HG03066 (cell line): Measurements from ENCODE around the gene CXXC5.

Experiments
- ATAC-seq: cut with Tn5 transposase; IDR thresholded peaks from one replicate; pipeline ENCODE4 v1.9.1; 2021; ENCODE audit warnings: low read depth; ENCODE audit not compliant: unreplicated experiment

Gene CXXC5

DNA sequence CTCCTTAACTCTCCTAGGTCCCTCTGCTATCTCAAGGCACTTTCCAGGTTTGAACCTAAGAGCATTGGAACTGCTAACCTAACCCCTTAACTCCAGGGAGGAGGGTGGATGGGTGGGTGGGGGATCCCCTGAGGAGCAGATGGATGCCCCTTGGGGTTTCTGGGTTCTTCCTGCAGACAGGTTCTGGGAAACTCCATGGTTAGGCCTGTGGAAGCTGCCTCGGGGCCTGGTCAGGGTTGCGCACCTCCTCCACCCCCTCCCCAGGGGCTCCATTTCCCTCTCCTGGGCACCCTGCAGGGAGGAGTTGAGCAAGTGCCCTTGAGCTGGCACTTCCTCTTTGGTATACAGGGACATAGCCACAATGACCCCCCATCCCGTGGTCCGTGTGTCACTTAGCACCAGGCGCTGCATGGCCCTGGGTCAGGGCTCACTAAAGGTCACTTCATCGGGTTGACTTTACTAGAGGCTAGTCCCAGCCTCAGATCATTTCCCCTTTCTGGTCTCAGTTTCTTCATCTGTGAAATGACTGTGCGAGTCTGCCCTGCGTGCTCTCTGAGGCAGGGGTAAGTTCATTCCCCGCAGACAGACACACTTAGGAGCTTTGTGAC lies 16.0 kb downstream of the CXXC5 start:
- ATAC-seq, result peak; percentile 26

DNA sequence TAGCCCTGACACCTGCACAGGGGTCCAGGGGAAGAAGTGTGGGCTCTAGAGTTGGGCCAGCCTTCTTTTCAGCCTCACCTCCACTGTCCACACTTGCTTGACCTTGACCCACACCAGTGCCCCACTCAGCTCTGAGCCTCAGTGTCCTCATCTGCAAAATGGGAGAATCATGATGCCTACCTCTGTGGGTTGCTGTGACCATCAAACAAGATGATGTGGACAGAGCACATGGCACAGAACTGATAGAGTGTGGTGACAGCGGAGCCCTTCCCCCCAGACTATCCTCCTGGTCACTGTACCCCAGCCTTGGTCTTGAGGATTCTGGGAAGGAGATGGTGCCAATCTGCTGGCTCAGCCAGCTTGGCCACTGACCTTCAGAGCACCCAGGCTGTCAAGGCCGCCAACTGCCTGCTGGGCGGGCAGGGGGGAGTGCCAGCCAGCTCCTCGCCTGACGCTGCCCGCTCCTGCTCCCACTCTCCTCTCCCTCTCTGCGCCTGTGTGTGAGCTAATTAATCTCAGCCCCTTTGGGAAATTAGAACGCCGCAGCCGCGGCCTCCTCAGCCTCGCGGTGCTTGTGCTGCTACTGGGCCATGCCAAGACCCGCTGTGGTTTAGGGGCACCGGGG lies 16.7 kb downstream of the CXXC5 start:
- ATAC-seq, result no peak

DNA sequence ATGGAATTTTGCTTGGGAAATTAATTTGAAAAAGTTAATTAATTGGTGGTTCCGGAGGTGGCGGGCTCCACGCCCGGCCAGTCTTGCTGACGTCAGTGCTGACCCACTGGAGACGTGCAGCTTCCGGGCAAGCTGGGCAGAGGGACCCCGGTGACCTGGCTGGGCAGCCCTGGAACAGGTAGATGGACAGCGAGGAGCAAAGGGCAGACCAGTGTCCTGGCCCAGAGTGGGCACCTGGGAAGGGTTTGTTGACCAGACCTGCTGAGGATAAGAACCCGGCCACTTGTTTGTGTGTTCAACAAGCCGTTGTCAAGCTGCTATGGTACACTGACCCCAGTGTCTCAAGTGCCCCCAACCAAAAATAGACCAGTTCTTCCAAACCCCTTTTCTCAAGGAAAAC lies 17.5 kb downstream of the CXXC5 start:
- no peak for ATAC-seq

DNA sequence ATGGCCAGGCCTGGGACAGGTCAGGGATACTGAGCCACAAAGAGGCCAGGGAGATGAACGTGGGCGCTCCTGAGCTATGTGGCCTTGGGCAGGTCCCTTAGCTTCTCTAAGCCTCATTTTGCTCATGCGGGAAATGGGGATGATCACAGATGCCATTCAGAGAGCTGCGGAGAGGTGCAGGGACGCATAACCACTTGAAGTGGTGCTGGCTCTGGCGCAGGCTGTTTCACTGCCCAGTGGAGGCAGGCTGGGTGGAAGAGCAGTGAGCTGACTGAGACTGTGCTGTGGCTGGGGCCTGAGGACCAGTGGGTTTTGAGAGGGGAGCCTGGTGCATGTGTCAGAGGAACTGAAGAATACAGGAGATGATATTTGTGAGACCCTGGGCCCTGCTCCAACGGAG lies 18.4 kb downstream of the CXXC5 start:
- ATAC-seq, result no peak

DNA sequence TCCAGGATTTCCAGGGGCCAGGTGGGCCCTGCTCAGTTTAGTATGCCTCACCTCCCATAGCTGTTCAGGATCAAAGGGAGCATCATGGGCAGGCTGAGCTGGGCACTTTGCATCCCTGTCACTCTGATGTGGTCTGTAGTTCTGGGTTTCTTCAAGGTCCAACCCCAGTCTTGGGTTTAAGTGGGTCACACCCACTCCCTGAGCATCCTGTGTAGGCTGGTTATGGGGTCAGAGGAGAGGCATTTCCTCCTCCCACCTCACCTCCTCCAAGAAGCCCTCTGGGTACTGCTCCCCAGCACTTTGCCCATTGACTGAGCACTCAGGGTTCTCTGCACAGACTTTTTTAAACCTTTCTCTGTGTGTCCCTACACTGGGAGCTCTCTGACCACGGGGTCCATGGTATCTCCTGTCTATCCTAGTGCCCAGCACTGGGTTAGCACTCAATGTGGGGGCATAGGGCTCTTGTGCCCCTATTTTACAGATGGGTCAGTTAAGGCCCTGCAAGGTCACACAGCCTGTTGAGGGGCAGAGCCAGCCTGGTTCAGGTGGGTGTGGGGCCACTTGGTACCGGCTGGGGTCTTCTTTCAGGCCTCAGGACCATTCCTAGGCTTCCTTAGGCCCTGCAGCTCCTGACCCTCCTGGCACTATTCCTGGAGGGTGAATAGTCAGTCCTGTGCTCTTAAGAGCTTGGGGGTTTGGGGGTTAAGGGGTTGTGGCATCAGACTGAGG lies 19.0 kb downstream of the CXXC5 start:
- ATAC-seq, result no peak

DNA sequence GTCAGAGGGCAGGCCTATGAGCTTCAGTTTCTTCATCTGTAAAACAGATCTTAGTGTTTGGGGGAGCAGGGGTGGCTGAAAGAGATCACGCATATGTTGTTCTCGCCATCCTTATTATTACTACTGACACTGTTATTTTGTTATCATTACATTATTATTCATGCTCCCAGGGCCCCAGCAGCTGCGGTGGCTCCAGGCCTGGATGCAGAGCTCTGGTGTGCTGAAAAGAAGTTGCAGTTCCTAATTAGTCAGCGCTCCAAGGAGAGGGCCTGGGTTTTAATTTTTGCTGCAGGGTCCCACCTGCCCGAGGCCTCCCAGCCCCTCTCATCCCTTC lies 19.5 kb downstream of the CXXC5 start:
- ATAC-seq, result no peak

DNA sequence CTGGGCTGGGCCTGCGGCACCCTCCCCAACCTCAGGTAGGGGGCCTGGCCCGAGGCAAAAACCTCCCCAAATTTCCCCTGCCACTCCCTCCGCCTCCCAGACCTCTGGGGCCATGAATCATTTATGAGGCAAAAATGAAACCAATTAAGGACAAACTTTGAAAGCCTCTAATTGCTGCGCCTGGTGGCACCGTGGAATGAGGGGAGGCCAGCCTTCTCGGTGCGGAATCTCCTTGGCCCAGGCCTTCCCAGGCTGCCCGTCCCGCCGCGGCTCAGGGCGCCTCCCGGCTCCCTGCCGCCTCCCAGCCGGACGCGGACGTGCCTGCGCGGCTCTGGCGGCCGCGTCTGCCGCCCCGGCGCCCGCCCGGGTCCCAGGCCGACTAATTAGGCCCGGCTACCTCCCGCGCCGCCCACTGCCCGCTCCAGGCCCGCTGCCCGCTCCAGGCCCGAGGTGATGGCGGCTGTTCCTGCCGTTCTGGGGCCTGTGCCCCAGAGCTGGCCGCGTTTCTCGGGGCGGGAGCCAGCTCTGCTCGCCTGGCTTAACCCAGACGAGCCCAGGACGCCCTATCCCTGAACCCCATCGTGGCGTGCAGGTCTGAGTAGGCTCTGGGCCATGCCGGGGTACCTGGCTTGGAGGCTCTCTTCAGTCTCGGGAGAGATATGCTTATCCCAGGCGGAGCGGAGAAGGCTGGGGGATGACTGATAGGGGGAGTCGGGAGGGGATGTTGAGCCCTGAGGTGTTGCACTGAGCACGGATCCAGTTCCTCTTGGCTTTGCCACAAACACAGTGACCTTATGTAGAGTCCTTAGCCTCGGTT lies 20.1 kb downstream of the CXXC5 start:
- ATAC-seq, result no peak

DNA sequence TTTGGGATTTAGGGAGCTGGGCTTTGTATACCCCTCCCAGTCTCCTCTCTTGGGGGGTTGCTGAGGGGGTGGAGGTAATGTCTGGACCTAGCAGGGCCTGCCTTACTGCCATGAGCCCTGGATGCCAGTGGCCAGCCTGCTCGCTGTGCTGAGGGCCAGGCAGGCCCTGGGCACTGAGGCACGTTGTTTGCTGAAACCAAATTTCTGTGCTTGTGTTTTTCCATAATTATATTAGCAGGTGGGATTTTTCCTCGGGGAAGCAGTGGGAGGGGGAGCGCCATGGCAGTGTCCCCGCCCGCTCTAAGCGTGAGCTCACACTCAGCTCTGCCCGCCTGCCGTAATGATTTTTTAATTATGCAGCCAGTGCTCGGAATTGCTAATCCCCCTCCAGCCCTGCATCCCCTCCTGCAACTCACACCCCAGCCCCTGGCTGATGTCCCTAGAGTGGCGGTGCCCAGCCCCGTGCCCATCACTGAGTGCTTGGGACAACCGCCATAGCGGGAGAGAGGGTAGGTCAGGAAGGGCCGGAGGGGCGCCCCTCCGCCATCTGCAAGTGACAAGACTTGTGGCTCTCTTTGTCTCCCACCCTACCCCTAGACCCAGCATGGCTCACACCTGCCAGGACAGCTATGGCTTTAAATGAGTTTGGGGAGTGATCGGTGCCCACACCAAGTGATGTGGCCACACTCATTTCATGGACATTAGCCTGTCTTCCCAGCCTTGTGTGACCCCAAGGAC lies 20.9 kb downstream of the CXXC5 start:
- ATAC-seq, result no peak

DNA sequence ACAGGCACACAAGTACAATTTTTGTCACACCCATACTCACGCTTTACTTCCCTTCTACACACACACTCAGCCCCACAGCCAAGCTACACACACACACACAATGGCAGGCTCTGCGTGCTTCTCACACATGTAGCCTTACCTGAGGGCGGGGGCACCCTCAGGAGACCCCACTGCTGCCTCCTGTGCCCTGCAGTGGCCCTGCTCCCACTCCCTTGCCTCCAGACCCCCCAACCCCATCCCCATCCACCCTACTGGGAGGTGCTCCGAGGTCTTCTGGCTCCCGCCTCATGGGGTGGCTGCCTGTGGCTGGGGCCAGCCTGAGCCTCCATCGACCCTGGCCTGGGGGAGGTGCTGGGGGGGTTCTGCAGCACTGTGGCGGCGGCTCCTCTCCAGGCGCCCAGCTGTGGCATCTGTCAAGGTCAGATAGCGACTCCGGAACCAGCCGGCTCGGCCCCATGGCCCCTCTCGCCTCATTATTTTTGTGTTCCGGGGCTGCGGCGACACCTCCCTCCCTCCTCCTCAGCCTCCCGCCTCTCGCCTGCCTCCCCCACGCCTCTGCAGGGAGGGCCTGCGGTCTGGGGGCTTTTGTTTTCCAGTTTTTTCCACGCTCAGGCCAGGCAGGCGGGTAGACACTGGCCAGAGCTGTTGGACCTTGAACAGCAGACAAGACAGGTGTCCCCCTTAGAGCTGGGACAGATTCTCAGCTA lies 21.7 kb downstream of the CXXC5 start:
- peak; percentile 30 for ATAC-seq

DNA sequence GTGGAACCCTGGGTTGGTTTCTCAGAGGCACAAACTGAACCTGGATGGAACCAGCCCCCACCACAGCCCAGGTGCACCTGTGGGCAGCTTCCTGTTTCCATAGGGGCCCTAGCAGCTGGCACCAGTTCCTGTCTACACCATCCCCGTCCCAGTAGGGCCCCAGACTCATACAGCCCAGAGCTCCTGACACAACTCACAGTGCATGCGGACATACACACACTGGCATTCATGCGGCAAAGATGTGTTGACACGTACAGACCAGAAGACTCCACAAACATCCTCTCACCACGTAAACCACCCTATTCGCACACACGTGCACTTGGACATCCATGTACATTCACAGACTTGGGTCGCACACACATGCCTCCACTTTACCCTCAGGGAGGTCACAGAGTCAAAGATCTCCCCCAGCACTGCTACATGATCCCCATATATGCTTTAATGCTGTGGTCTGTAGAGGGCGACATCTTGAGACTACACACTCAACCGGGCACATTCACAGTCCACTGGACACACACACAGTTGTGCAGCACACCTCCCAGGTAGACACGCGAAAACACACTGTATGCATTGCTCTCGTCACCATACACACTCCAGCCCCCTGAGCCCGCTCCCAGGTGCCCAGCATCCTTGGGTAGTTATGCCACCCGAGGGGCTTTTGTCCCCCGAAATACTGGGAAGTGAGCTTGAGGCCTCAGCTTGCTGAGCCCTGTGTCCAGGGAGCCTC lies 22.4 kb downstream of the CXXC5 start:
- ATAC-seq, result peak; percentile 43

DNA sequence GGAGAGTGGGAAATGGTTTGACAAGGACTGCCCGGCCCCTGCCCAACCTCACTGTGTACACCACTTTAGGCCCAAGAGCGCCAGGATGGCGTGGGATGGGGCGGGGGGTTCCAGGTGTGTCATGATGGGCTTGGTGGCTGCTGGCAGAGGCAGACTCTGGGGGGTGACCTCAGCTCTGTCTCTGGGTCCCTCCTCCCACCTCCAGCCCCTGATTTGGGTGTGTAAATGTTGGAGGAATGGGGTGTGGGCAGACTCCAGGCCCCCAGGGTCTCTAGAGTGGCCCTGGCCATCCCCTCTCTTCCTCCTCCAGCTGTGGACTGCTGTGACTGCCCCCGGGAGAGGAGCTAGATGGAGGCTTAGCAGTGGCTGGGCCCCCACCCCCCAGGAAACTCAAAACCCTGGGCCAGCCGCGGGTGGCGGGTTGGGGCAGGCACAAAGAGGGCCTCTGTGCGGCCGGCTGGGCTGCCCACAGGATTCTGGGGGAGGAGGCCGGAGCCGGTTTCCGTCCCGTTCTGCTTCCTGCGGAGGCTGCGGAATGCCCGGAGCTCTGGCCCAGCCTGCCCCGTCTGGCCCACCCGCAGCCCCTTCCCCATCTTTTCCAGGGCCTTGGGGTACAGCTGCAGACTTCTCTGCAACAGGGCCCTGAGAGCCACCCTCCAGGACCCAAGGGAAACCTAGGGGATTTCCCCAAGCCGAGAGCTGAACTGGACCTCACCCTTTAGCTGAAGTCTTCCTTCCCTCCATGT lies 23.1 kb downstream of the CXXC5 start:
- ATAC-seq, result no peak

DNA sequence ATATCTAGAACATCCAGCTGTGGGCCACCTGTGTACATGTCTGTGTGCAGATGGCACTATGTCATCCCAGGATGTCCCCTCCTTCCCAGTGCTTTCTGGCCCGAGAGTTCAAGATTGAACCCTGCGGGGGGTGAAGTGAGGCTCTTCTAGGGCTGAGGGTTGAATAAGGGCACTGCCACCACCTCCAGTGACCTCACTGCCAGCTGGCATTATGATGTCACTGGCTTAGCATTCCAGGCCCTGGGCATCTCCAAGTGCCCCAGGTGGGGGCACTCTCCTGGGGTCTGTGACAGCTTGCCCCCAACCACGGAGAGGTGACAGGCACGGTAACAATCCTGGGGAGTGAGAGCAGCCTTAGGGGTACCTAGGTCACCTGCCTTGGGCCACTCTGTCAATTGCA lies 27.1 kb downstream of the CXXC5 start:
- no peak for ATAC-seq

DNA sequence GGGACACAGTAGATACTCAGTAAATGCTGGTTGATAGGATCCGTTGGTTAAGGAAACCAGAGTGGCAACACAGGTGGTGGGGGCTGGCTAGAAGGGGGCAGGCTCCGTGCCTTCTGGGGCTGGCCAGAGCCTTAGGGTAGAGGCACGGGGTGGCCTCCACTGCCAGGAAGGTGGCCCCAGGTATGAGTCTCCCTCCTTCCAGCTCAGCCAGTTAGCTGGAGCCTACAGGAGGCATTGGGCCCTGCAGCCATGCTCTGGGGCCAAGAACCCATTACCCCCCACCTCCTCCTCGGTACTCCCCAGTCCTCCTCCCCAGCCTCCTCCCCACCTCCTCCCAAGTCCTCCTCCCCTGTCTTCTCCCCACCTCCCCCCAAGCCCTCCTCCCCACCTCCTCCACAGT lies 27.7 kb downstream of the CXXC5 start:
- no peak for ATAC-seq

DNA sequence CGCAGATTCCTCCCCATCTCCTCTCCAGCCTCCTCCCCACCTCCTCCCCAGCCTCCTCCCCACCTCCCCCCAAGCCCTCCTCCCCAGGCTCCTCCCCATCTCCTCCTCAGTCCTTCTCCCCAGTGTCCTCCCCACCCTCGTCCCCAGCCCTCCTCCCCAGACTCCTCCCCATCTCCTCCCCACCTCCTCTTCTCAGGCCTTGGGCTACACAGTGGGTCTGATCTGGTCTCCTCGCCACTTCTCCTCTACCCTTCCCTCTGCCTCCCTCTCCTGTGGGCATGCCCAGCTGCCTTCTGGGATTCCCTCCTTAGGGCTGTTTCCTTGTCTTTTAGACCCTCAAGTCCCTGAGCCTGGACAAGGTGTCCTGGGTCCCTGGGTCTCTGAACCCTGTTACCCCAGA lies 28.3 kb downstream of the CXXC5 start:
- ATAC-seq, result no peak

DNA sequence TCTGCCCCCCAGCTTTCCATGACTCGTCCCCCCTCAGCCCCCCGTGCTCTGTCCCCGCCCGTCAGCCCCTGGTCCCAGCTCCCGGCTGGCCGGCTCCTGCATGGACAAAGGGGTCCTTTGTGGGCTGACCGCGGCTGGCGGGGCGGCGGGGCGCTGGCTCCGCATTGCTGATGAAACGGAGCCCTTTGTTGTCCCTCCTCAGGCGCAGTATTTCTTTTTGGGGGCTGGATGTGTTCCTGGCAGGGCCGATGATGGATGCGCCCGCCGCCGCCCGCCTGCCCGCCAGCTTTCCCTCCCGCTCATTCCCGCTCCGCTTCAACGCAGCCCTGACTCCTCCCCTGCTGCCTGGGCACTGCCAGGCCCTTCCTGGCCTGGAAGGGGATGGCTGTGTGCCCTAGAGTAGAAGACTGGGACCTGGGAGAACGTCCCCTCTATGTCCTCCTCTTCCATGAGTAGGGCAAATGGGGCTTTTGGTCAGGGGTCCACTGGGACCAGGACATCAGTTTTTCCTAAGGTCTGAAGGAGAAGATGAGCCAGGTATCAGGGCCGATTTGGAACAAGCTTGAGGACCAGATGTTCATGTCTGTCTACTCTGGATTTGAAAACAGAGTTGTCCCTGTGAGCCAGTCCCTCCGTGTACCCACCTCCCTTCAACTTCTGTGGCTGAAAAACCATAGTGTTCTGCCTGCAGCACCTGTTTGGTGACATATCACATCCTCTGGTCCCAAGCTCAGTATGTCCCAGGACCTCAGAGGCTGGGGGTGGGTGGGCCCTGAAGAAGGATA lies 29.0 kb downstream of the CXXC5 start:
- no peak for ATAC-seq

DNA sequence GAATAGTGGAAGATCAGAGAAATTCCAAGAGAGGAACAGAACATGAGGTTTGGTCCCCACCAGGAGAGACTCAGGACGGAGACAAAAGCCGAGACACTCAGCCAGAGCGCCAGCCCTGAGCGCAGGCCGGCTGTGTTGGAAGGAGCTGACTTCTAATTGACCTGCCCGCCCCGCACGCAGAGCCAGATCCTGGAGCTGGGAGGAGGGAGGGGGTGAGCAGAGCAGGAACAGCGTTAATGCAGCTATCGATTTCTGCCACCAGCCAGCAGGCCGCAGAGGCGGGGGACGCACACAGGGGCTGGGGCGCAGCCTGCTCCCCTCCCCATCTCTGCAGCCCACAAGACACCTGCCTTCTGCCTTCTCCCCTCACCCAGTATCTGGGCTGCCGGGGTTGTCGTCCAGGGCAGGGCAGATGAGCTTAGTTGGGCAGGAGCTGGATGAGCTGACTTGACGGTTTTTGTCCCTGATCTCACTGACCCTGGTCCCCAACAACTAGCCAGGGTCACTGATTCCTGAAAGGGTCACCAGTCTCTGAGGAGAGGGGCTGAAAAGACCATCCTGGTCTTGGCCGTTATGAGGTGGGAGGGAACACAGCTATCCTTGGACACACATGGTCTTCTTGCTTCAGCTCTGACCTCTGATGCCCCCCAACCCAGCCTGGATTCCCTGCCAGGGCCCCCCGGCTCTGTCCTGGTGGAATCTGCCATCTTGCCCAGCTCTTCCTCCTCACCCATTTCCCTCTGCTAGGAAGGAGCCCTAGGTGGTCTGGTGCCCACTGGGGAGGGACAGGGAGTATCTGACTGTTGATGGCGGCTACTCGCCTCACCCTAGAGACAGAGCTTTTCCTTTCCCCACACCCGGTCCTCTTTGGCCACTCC lies 29.8 kb downstream of the CXXC5 start:
- ATAC-seq, result no peak
